ENCODE results near the gene NLRC5.
"Not testable (repeated sequence)": the region's sequence is repeated elsewhere in the genome, so short reads cannot be mapped to it uniquely, and the experiment has no call there.

The NLRC5 gene

GRCh38 chr16:56980792-56981724 is 8.3 kb upstream of the NLRC5 start:
- FAIRE-seq (peak; percentile 77), DNase-seq (ENCODE audit: extremely low spot score, insufficient read length, low read depth) (no peak)

- FAIRE-seq (no peak), DNase-seq (ENCODE audit: extremely low spot score, insufficient read length, low read depth) (no peak)
Measured at GRCh38 chr16:56981729-56982271, 7.6 kb upstream of the NLRC5 start.

- DNase-seq (ENCODE audit: extremely low spot score, insufficient read length, low read depth) = no peak
- FAIRE-seq = no peak
Measured at GRCh38 chr16:56982695-56983094, 6.7 kb upstream of the NLRC5 start.

- FAIRE-seq = no peak
- no peak for DNase-seq (ENCODE audit: extremely low spot score, insufficient read length, low read depth)
Measured at GRCh38 chr16:56983211-56983751, 6.1 kb upstream of the NLRC5 start.

GRCh38 chr16:56984639-56985038 is 4.7 kb upstream of the NLRC5 start:
- FAIRE-seq = peak; percentile 5
- no peak for DNase-seq (ENCODE audit: extremely low spot score, insufficient read length, low read depth)

GRCh38 chr16:56985288-56985961 is 3.9 kb upstream of the NLRC5 start:
- DNase-seq (ENCODE audit: extremely low spot score, insufficient read length, low read depth) = no peak
- no peak for FAIRE-seq

- FAIRE-seq (no peak), DNase-seq (ENCODE audit: extremely low spot score, insufficient read length, low read depth) (no peak)
Measured at GRCh38 chr16:56985962-56986360, 3.4 kb upstream of the NLRC5 start.

GRCh38 chr16:56986361-56986760 is 3.0 kb upstream of the NLRC5 start:
- no peak for FAIRE-seq
- no peak for DNase-seq (ENCODE audit: extremely low spot score, insufficient read length, low read depth)

- DNase-seq (ENCODE audit: extremely low spot score, insufficient read length, low read depth); FAIRE-seq: not testable (repeated sequence)
Measured at GRCh38 chr16:56986908-56987307, 2.4 kb upstream of the NLRC5 start.

- DNase-seq (ENCODE audit: extremely low spot score, insufficient read length, low read depth) (no peak), FAIRE-seq (peak; percentile 52)
Measured at GRCh38 chr16:56987692-56988091, 1.7 kb upstream of the NLRC5 start.

- no peak for DNase-seq (ENCODE audit: extremely low spot score, insufficient read length, low read depth)
- peak; percentile 44 for FAIRE-seq
Measured at GRCh38 chr16:56988161-56988947, 1.0 kb upstream of the NLRC5 start.

GRCh38 chr16:56989988-56990387 is 631 bp downstream of the NLRC5 start:
- DNase-seq (ENCODE audit: extremely low spot score, insufficient read length, low read depth) = no peak
- FAIRE-seq = no peak

GRCh38 chr16:56990407-56991286 is 1.3 kb downstream of the NLRC5 start:
- FAIRE-seq = peak; percentile 82
- no peak for DNase-seq (ENCODE audit: extremely low spot score, insufficient read length, low read depth)

- not testable (repeated sequence) for FAIRE-seq; DNase-seq (ENCODE audit: extremely low spot score, insufficient read length, low read depth)
Measured at GRCh38 chr16:56992431-56992830, 3.1 kb downstream of the NLRC5 start.

- DNase-seq (ENCODE audit: extremely low spot score, insufficient read length, low read depth) = no peak
Measured at GRCh38 chr16:56993204-56993603, 3.8 kb downstream of the NLRC5 start.

GRCh38 chr16:56994311-56994710 is 5.0 kb downstream of the NLRC5 start:
- FAIRE-seq (no peak), DNase-seq (ENCODE audit: extremely low spot score, insufficient read length, low read depth) (no peak)

More at GRCh38 chr16:56993204-56993603, 3.8 kb downstream of the NLRC5 start:
- FAIRE-seq = peak; percentile 18

GRCh38 chr16:56995136-56995805 is 5.9 kb downstream of the NLRC5 start:
- FAIRE-seq (no peak), DNase-seq (ENCODE audit: extremely low spot score, insufficient read length, low read depth) (no peak)

- FAIRE-seq (no peak), DNase-seq (ENCODE audit: extremely low spot score, insufficient read length, low read depth) (no peak)
Measured at GRCh38 chr16:56997264-56997663, 7.9 kb downstream of the NLRC5 start.
